Sigmoid colon (tissue), 4 donors: ENCODE measurements around the gene PRIM2.
"Not testable (repeated sequence)": the region's sequence is repeated elsewhere in the genome, so short reads cannot be mapped to it uniquely, and the experiment has no call there.

ENCODE experiments used
- CTCF ChIP-seq, 4 experiments: fragments of 450-650 bp in 3 of 4; fragments of 200-600 bp in 1 of 4; IDR thresholded peaks; one replicate each; pipeline ENCODE4 v1.5.1; 2016 to 2019; ENCODE audit warnings: antibody characterized with exemption in 4 of 4, mild to moderate bottlenecking in 3 of 4, moderate library complexity in 2 of 4
- POLR2A ChIP-seq, 2 donors: fragments of 450-650 bp; IDR thresholded peaks; one replicate each; pipeline ENCODE4 v1.6.1; 2016; ENCODE audit warnings: antibody characterized with exemption in 2 of 2, mild to moderate bottlenecking in 2 of 2, moderate library complexity in 2 of 2
- POLR2AphosphoS5 ChIP-seq, 4 donors: sonication (generic); formaldehyde crosslinking; IDR thresholded peaks; one replicate each; pipeline ENCODE4 v1.6.1; 2017; ENCODE audit warnings: antibody characterized with exemption in 4 of 4

- not testable (repeated sequence) for TF ChIP-seq POLR2AphosphoS5, CTCF, POLR2A (IDR thresholded peaks at IDR 0.05)
These were observed 162.8 kb downstream of the PRIM2 start for GRCh38 chr6:57480194-57480593.
